ENCODE measurements around the gene FOLH1. TPM values are rescaled to one million over a fixed set of nuclear protein-coding genes. Genes with fewer than 3 reads are reported as not detected.
"Not testable (repeated sequence)": the region's sequence is repeated elsewhere in the genome, so short reads cannot be mapped to it uniquely, and the experiment has no call there.

Gene FOLH1
- polyA plus RNA-seq (2013, experiment 1 of 4) = not detected
- not detected for polyA plus RNA-seq (2013, experiment 2 of 4)
- not detected for polyA plus RNA-seq (2013, experiment 3 of 4)
- polyA plus RNA-seq (2013, experiment 4 of 4) = not detected

- Histone ChIP-seq H3K4me1 (ENCODE audit: control insufficient read depth, insufficient read depth, low read length) (no peaks in the 10 kb centered on the region), H3K9me3 (ENCODE audit: control insufficient read depth, low read length) (no peaks in the 10 kb centered on the region), H3K27ac (ENCODE audit: insufficient read depth, low read depth, low read length, poor library complexity, severe bottlenecking) (no peak within 1 kb of the TSS), H3K4me3 (ENCODE audit: insufficient read depth, low read depth, low read length) (no peak within 1 kb of the TSS), H3K27me3 (ENCODE audit: control insufficient read depth, insufficient read depth, low read length, poor library complexity, severe bottlenecking) (peaks cover 5% of the 10 kb centered on the region), H3K36me3 (ENCODE audit: control insufficient read depth, insufficient read depth, low read length) (no peaks in the 10 kb centered on the region)
- WGBS, 2 experiments = 42% methylated on average over 46 to 48 of the region's 48 CpGs
Measured at GRCh38 chr11:49208006-49208721, at the start of gene FOLH1. Gene FOLH1 (minus strand): TSS chr11:49208602. CDS start chr11:49208409, 193 bp downstream.

GRCh38 chr11:49255148-49255547 lies 46.7 kb upstream of the FOLH1 start:
- H3K27ac ChIP-seq (ENCODE audit: insufficient read depth, low read depth, low read length, poor library complexity, severe bottlenecking); H3K36me3 ChIP-seq (ENCODE audit: control insufficient read depth, insufficient read depth, low read length); H3K27me3 ChIP-seq (ENCODE audit: control insufficient read depth, insufficient read depth, low read length, poor library complexity, severe bottlenecking); H3K4me3 ChIP-seq (ENCODE audit: insufficient read depth, low read depth, low read length); H3K9me3 ChIP-seq (ENCODE audit: control insufficient read depth, low read length); H3K4me1 ChIP-seq (ENCODE audit: control insufficient read depth, insufficient read depth, low read length): not testable (repeated sequence)
- WGBS, 2 experiments = 91 to 92% methylated on average over 2 of the region's 2 CpGs

GRCh38 chr11:49251212-49251611 lies 42.8 kb upstream of the FOLH1 start:
- H3K27me3 ChIP-seq (ENCODE audit: control insufficient read depth, insufficient read depth, low read length, poor library complexity, severe bottlenecking); H3K36me3 ChIP-seq (ENCODE audit: control insufficient read depth, insufficient read depth, low read length); H3K4me1 ChIP-seq (ENCODE audit: control insufficient read depth, insufficient read depth, low read length); H3K9me3 ChIP-seq (ENCODE audit: control insufficient read depth, low read length); H3K4me3 ChIP-seq (ENCODE audit: insufficient read depth, low read depth, low read length); H3K27ac ChIP-seq (ENCODE audit: insufficient read depth, low read depth, low read length, poor library complexity, severe bottlenecking): not testable (repeated sequence)
- 82 to 88% methylated on average over 3 to 5 of the region's 5 CpGs for WGBS, 2 experiments

- not testable (repeated sequence) for H3K36me3 ChIP-seq (ENCODE audit: control insufficient read depth, insufficient read depth, low read length); H3K9me3 ChIP-seq (ENCODE audit: control insufficient read depth, low read length); H3K27ac ChIP-seq (ENCODE audit: insufficient read depth, low read depth, low read length, poor library complexity, severe bottlenecking); H3K4me1 ChIP-seq (ENCODE audit: control insufficient read depth, insufficient read depth, low read length); H3K27me3 ChIP-seq (ENCODE audit: control insufficient read depth, insufficient read depth, low read length, poor library complexity, severe bottlenecking); H3K4me3 ChIP-seq (ENCODE audit: insufficient read depth, low read depth, low read length)
- 93 to 96% methylated on average over 5 of the region's 5 CpGs for WGBS, 2 experiments
Measured at GRCh38 chr11:49250398-49251115, 42.2 kb upstream of the FOLH1 start.

- WGBS, 2 experiments = 92 to 98% methylated on average over 2 of the region's 3 CpGs
- H3K4me3 ChIP-seq (ENCODE audit: insufficient read depth, low read depth, low read length); H3K27me3 ChIP-seq (ENCODE audit: control insufficient read depth, insufficient read depth, low read length, poor library complexity, severe bottlenecking); H3K9me3 ChIP-seq (ENCODE audit: control insufficient read depth, low read length); H3K27ac ChIP-seq (ENCODE audit: insufficient read depth, low read depth, low read length, poor library complexity, severe bottlenecking); H3K4me1 ChIP-seq (ENCODE audit: control insufficient read depth, insufficient read depth, low read length); H3K36me3 ChIP-seq (ENCODE audit: control insufficient read depth, insufficient read depth, low read length): not testable (repeated sequence)
Measured at GRCh38 chr11:49249363-49249762, 41.0 kb upstream of the FOLH1 start.

- H3K9me3 ChIP-seq (ENCODE audit: control insufficient read depth, low read length); H3K36me3 ChIP-seq (ENCODE audit: control insufficient read depth, insufficient read depth, low read length); H3K4me1 ChIP-seq (ENCODE audit: control insufficient read depth, insufficient read depth, low read length); H3K27ac ChIP-seq (ENCODE audit: insufficient read depth, low read depth, low read length, poor library complexity, severe bottlenecking); H3K27me3 ChIP-seq (ENCODE audit: control insufficient read depth, insufficient read depth, low read length, poor library complexity, severe bottlenecking); H3K4me3 ChIP-seq (ENCODE audit: insufficient read depth, low read depth, low read length): not testable (repeated sequence)
- WGBS, 2 experiments = 85 to 90% methylated on average over 4 of the region's 4 CpGs
Measured at GRCh38 chr11:49233685-49234084, 25.3 kb upstream of the FOLH1 start.

- not testable (repeated sequence) for H3K4me1 ChIP-seq (ENCODE audit: control insufficient read depth, insufficient read depth, low read length); H3K27ac ChIP-seq (ENCODE audit: insufficient read depth, low read depth, low read length, poor library complexity, severe bottlenecking); H3K9me3 ChIP-seq (ENCODE audit: control insufficient read depth, low read length); H3K27me3 ChIP-seq (ENCODE audit: control insufficient read depth, insufficient read depth, low read length, poor library complexity, severe bottlenecking); H3K36me3 ChIP-seq (ENCODE audit: control insufficient read depth, insufficient read depth, low read length); H3K4me3 ChIP-seq (ENCODE audit: insufficient read depth, low read depth, low read length)
- WGBS, 2 experiments = 92 to 94% methylated on average over 5 of the region's 5 CpGs
Measured at GRCh38 chr11:49233019-49233418, 24.6 kb upstream of the FOLH1 start.

GRCh38 chr11:49231725-49232124 lies 23.3 kb upstream of the FOLH1 start:
- 83 to 87% methylated on average over 3 of the region's 3 CpGs for WGBS, 2 experiments
- not testable (repeated sequence) for H3K4me3 ChIP-seq (ENCODE audit: insufficient read depth, low read depth, low read length); H3K27me3 ChIP-seq (ENCODE audit: control insufficient read depth, insufficient read depth, low read length, poor library complexity, severe bottlenecking); H3K4me1 ChIP-seq (ENCODE audit: control insufficient read depth, insufficient read depth, low read length); H3K27ac ChIP-seq (ENCODE audit: insufficient read depth, low read depth, low read length, poor library complexity, severe bottlenecking); H3K9me3 ChIP-seq (ENCODE audit: control insufficient read depth, low read length); H3K36me3 ChIP-seq (ENCODE audit: control insufficient read depth, insufficient read depth, low read length)

- WGBS, 2 experiments = 79 to 84% methylated on average over 1 of the region's 1 CpG
Measured at GRCh38 chr11:49230534-49230933, 22.1 kb upstream of the FOLH1 start.

GRCh38 chr11:49230001-49230400 lies 21.6 kb upstream of the FOLH1 start:
- H3K4me1 ChIP-seq (ENCODE audit: control insufficient read depth, insufficient read depth, low read length); H3K36me3 ChIP-seq (ENCODE audit: control insufficient read depth, insufficient read depth, low read length); H3K27ac ChIP-seq (ENCODE audit: insufficient read depth, low read depth, low read length, poor library complexity, severe bottlenecking); H3K4me3 ChIP-seq (ENCODE audit: insufficient read depth, low read depth, low read length); H3K27me3 ChIP-seq (ENCODE audit: control insufficient read depth, insufficient read depth, low read length, poor library complexity, severe bottlenecking); H3K9me3 ChIP-seq (ENCODE audit: control insufficient read depth, low read length): not testable (repeated sequence)
- WGBS, 2 experiments = 89% methylated on average over 3 of the region's 3 CpGs; no CpG with 5 or more reads in 1 of the 2 experiments

More at GRCh38 chr11:49230534-49230933, 22.1 kb upstream of the FOLH1 start:
- not testable (repeated sequence) for H3K36me3 ChIP-seq (ENCODE audit: control insufficient read depth, insufficient read depth, low read length); H3K9me3 ChIP-seq (ENCODE audit: control insufficient read depth, low read length); H3K4me1 ChIP-seq (ENCODE audit: control insufficient read depth, insufficient read depth, low read length); H3K27ac ChIP-seq (ENCODE audit: insufficient read depth, low read depth, low read length, poor library complexity, severe bottlenecking); H3K4me3 ChIP-seq (ENCODE audit: insufficient read depth, low read depth, low read length); H3K27me3 ChIP-seq (ENCODE audit: control insufficient read depth, insufficient read depth, low read length, poor library complexity, severe bottlenecking)
